Fibroblast of pulmonary artery (primary cell): ENCODE data around the gene SLF1.
A peak's percentile ranks its signal among the peaks of the same experiment; 100 is the strongest.

Experiments
- DNase-seq: peaks from one replicate; pipeline ENCODE4 v3.0.0-alpha.2; 2010; ENCODE audit warnings: low read depth
- H3K4me3 ChIP-seq: replicated peaks from 2 replicates; pipeline ENCODE4 v1.5.1; 2011; ENCODE audit warnings: low read depth, mild to moderate bottlenecking, control low read depth, low read length, moderate library complexity
- CTCF ChIP-seq: IDR thresholded peaks from 2 replicates; pipeline ENCODE4 v1.5.1; 2011; ENCODE audit warnings: mild to moderate bottlenecking, control low read depth, low read length, inconsistent platforms; ENCODE audit errors: missing control alignments

SLF1 gene

DNA sequence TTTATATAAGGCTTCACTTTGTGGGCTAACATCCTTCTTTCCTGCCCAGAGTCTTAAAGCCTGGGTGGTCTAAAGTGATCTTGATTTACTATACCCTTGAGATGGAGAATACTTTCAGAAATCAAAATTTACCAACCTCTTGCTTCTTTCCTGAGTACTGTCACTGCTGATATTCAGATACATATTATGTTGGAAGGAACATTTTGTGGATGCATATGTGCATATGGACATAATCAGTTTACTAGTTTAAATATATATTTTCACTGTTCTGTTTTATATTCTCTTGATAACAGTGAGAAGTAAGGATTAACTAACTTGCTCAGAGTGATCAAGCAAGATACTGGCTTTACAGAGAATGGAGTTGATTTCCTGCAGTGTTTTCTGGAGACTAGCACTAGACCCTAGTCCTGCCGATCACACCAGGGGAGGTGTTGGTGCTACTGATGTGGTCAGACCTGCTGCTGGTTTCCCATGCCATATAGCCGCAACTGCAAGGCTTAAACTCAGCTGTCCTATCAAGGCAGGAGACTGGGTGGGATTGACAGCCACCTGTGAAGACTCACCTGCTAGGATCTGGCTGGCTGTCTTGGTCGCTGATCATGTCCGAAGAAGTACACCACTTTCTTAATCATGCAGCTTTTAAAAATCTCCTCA is 57.6 kb downstream of the SLF1 start:
- no peak for TF ChIP-seq CTCF
- no peak overlapping the region for H3K4me3 ChIP-seq
- DNase-seq = no peak

DNA sequence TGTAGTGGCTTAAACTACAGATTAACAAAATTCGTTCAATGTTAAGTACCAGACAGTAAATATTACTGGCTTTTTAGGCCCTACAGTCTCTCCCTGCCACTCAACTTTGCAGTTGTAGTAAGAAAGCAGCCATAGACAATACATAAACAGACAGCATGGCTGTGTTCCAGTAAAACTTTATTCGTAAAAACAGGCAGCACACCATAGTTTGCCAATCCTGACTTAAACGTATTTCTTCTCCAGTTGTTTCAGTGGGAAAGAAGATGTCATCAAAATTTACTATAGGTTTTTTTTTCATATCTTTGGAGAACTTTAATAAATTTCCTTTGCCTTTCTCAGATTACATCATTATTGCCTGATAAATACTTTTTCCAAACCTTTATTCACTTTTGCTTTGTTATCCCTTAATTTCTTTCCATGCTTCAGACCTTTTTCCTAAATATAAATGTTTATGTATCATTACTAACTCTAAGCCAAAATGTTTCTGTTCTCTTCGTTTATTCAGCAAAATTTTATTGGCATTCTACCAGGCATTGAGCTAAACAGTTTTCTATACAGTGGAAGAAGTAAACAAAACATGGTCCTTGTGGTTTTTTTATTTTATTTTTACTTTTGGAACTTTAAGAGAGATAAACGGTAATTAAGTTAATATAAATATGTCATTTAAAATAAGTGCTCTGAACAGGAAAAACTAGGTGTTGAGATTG is 64.5 kb downstream of the SLF1 start:
- TF ChIP-seq CTCF = no peak
- DNase-seq = no peak
- H3K4me3 ChIP-seq = no peak overlapping the region

DNA sequence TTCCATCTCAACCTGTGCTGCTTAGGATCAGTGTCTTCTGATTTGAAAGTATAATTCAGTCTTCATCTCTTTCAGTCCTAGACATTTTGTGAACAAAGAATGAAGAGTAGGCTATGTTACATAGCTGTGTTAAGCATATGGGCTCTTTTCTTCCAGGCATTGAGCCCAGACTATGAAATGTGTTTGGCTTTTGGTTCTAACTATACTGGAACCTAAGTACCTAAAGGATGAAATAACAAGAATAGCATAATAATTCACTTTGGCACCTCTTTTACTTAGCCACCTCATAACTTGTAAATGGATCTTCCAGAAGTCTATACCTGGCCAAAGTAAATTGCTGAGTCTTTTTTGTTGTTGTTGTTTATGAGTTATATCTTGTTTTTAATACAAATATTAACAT is 71.4 kb downstream of the SLF1 start:
- DNase-seq = no peak
- no peak for TF ChIP-seq CTCF
- H3K4me3 ChIP-seq = no peak overlapping the region

GRCh38 chr5:94690778-94691177 is 72.3 kb downstream of the SLF1 start:
- H3K4me3 ChIP-seq = no peak overlapping the region
- TF ChIP-seq CTCF = no peak
- DNase-seq = no peak

DNA sequence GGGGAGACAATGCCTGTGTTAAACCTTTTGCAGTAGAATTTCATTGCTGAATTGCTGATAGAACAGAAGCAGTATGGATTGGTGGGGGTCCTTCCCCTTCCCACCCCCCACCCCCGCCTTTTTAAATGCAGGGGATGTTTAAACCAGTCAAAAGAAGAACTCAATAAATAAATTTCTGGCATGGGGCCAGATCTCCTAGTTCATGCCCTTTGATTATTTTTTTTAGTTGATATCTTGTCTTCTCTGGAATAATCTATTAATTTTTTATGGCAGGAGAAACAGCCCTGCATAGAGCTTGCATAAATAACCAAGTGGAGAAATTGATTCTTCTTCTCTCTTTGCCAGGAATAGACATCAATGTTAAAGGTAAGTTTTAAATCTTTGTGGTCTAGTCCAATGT is 72.8 kb downstream of the SLF1 start:
- no peak for DNase-seq
- TF ChIP-seq CTCF = no peak
- H3K4me3 ChIP-seq = no peak overlapping the region

DNA sequence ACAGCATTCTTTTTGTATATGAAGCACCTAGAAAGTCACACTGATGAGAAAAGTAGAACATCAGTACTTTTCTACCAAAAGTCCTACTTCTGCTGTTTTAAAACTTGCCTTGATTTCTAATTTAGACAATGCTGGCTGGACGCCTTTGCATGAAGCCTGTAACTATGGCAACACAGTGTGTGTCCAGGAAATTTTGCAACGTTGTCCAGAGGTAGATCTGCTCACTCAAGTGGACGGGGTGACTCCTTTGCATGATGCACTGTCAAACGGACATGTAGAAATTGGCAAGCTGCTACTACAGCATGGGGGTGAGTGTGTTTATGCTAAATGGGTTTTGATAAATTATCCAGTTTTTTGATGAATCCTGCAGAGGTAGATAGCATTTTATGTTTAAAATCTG is 73.5 kb downstream of the SLF1 start:
- no peak for TF ChIP-seq CTCF
- peak; percentile 93 for DNase-seq
- H3K4me3 ChIP-seq = no peak overlapping the region

DNA sequence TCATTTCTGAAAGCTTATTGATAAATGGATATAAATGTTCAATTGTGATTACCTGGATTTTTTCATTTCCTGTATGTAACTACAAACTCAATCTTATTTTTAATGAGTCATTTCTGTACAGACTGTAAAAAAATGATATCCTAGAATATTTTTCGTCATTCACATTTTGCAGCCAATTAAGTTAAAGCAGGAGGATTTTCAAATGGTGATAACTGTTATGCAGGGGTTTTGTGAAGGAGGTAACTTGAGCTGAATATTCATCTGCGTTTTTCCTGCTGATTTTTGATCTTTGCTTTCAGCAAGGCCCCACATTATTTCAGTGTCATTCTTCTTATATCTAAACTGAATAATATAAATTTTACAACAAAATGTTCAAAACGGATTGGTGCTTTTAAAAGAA is 74.1 kb downstream of the SLF1 start:
- no peak for TF ChIP-seq CTCF
- no peak for DNase-seq
- H3K4me3 ChIP-seq = peak overlapping the region; percentile 6
